HG02981 (cell line): ENCODE data around the gene LENG9.
"Not testable (repeated sequence)": the region's sequence is repeated elsewhere in the genome, so short reads cannot be mapped to it uniquely, and the experiment has no call there.

ENCODE experiments used
- ATAC-seq: cut with Tn5 transposase; IDR thresholded peaks from one replicate; pipeline ENCODE4 v1.9.1; 2021; ENCODE audit warnings: mild to moderate bottlenecking, moderate library complexity; ENCODE audit not compliant: unreplicated experiment

The LENG9 gene

DNA sequence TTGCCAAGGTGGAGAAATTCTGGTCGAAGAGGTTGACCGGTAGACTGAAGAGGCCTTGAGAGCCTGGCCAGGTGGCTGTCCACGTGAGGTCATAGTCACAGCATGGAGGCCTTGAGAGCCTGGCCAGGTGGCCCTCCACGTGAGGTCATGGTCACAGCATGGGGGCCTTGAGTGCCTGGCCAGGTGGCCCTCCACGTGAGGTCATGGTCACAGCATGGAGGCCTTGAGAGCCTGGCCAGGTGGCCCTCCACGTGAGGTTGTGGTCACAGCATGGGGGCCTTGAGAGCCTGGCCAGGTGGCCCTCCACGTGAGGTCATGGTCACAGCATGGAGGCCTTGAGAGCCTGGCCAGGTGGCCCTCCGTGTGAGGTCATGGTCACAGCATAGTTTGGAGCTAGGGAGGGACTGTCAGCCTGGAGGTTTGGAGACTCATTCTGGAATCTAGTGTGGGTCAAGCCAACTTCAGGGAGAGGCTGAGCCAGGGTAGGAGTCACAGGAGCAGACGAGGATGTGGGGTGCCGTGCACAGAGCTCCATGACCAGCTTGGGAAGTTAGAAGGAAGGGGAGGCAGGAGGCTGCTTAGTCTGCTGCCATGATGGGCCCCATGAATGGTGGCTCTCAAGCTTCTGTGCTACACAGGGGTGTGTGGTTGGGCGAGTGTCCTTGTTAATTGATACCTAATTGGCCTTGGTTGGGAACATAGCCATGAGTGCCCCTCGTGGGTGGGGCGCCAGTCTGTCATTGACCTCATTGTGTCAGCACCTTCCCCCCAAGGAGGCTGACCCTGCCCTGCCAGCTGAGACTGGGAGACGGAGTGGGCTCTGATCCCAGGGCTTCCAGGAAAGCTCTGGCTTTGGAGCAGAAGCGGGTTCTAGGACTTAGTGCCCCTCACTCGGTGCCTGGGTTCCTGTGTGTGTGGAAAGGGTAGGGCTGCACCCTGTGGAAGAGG is 4.0 kb downstream of the LENG9 start:
- ATAC-seq = no peak

GRCh38 chr19:54458648-54459281 is 4.8 kb downstream of the LENG9 start:
- ATAC-seq = no peak

DNA sequence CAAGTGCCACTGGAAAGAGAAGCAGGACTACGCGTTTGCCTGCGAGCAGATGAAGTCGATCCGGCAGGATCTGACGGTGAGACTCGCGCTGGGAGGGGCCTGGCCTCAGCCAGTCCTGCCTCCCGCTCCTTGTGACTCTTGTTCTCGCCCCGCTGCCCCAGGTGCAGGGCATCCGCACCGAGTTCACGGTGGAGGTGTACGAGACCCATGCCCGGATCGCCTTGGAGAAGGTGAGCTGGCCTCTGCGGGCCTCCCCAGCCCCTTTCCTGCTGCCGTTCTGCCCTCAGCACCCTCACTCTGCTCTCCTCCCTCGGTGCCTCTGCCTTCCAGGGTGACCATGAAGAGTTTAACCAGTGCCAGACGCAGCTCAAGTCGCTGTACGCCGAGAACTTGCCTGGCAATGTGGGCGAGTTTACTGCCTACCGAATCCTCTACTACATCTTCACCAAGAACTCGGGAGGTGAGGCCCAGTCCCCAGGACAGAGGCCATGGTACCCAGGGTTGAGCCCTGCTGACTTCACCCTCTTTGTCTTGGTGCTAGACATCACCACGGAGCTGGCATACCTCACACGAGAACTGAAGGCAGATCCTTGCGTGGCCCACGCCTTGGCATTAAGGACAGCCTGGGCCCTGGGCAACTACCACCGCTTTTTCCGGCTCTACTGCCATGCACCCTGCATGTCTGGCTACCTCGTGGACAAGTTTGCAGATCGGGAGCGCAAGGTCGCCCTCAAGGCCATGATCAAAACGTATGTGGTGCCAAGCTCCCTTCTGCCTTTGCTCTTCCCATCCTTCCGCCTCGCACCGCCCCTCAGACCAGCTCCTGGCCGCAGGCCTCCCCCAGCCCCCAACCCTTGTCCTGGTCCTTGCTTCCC is 5.6 kb downstream of the LENG9 start:
- ATAC-seq = no peak

DNA sequence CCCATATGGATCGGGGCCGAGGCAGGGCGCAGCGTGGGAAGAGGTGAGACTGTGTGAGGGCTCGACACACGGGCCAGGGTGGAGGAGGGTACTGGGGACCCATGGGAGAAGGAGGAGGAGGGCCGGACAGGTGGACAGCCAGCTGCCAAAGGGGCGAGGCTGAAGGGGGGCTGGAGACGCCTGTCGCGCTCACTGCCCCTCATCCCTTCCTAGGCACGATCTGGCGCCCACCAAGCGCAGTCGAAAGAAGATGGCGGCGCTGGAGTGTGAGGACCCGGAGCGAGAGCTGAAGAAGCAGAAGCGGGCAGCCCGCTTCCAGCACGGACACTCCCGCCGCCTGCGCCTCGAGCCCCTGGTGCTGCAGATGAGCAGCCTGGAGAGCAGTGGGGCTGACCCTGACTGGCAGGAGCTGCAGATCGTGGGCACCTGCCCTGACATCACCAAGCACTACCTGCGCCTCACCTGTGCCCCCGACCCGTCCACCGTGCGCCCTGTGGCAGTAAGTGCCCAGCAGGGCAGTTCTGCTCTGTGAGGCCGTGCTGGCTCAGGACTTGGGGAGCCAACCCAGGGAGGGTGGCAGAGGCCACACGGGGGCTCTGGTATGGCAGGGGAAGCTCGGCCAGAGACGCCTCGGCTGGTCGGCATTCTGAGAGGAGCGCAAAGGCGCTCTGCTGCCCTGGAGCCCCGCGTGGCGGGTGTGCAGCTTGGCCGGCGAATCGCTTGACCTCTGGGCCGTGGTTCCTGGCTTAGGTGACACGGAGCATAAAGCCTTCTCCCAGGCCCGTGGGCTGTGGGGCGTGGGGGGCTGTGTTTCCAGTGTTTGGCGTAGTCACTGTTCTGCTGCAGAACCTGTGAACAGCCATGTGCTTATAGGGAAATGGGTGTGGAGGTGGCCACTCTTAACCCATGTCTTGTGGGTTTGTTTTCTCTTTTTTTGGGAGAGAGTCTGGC is 6.9 kb downstream of the LENG9 start:
- no peak for ATAC-seq

GRCh38 chr19:54455786-54456422 is 7.7 kb downstream of the LENG9 start:
- ATAC-seq = no peak

GRCh38 chr19:54454781-54455675 is 8.6 kb downstream of the LENG9 start:
- no peak for ATAC-seq

GRCh38 chr19:54453921-54454780 is 9.4 kb downstream of the LENG9 start:
- ATAC-seq = no peak

DNA sequence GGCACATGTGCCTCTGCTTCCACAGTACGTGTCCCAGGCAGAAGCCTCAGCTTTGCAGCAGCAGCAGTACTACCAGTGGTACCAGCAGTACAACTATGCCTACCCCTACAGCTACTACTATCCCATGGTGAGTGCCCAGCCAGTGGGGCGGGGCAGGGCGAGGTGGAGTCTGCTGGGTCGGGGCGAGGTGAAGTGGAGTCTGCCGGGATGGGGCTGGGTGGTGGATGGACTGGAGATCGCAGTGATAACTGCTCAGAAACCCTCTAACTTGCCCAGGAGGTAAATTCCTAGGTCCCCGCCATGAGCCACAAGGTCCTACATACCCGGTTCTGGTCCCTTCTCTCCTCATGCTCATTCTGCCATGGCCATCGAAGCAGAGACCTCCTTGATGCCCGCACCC is 11.0 kb downstream of the LENG9 start:
- ATAC-seq = no peak

DNA sequence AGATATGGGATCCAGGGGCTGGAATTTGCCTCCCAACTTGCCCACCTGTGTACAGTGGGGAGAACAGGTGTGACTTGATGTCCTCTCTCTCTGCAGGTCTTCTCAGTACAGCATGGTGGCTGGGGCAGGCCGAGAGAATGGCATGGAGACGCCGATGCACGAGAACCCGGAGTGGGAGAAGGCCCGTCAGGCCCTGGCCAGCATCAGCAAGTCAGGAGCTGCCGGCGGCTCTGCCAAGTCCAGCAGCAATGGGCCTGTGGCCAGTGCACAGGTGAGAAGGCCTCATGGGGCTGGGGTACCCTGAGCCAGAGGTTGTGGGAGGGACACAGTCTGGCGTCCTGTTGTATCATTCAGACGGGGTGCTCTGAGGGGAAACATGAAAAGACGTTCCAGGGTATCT is 11.6 kb downstream of the LENG9 start:
- ATAC-seq = no peak

- ATAC-seq = no peak
Measured at GRCh38 chr19:54451331-54451871, 12.2 kb downstream of the LENG9 start.

GRCh38 chr19:54449701-54450069 is 13.9 kb downstream of the LENG9 start:
- peak; percentile 1 for ATAC-seq

DNA sequence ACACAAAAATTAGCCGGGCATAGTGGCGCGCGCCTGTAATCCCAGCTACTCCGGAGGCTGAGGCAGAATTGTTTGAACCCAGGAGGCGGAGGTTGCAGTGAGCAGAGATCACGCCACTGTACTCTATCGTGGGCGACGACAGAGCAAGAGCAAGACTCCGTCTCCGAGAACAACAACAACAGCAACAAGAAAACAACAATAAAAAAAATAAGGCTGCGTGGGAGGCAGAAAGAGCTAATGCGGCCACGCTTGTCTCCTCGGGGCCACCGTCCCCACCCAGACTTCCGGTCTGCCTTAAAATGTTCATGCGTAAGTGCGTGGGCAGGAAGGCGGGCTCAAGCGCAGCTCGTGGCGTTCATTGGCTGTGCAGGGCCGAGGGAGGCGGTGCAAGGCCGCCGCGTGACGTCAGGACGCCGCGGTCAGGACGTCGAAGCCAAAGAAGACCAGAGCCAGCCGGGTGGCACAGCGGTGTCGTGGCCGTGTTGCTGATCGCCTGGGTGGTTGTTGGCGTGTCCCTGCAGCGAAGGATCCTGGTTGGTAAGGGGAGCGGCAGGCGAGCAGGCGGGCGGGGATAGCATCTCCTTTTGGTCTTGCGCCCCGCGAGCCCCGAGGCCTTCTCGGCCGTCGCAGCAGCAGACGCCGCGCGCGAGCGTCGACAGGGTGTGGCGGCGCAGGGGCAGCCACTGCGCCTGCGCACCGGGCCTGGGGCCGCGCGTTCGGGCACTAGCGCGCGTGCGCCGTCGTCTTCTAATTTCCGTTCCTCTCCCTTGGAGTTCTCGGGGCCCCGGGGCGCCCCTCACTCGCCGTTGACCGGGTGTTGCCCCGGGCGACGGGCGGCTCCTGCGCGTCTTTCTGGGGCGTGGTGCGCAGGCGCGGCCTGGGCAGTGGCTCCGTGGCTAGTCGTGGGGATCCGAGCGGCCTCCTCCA is 14.5 kb downstream of the LENG9 start, which contains the start of gene LENG8:
Gene LENG8 (plus strand): TSS at position 426 of the 927 bp plus-strand sequence. CDS start 2,146 bp downstream, outside the sequence.
- ATAC-seq = peak; percentile 87

DNA sequence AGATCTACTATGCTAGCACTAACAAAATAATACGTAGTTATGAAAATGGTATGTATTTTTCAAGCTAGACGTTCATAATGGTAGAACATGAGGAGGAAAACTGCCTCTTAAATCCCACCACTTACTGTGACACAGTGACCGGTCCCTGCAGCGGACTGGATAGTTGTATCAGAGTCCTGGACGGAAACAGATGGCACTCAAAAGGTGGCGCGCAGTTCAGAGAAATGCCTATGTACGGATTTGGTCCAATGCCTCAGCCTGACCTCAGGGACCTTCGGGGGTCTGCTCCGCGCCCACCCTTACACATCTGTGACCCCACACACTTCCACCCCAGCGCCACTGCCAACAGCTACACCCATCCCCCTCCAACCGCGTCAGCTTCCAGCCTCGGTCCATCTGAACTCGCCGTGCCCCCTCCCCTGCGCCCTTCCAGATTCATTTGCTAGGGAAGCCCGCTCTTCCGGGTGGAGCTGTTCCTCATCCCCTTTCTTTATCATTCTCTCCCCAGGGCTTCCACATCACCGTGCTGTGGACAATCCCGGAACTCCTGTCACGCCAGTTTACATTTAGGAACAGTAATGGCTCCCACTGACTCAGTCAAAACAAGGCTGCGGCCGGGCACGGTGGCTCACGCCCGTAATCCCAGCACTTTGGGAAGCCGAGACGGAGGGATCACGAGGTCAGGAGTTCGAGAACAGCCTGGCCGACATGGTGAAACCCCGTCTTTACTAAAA is 15.4 kb downstream of the LENG9 start:
- ATAC-seq = no peak

GRCh38 chr19:54446349-54446748 is 17.2 kb downstream of the LENG9 start:
- ATAC-seq = not testable (repeated sequence)

DNA sequence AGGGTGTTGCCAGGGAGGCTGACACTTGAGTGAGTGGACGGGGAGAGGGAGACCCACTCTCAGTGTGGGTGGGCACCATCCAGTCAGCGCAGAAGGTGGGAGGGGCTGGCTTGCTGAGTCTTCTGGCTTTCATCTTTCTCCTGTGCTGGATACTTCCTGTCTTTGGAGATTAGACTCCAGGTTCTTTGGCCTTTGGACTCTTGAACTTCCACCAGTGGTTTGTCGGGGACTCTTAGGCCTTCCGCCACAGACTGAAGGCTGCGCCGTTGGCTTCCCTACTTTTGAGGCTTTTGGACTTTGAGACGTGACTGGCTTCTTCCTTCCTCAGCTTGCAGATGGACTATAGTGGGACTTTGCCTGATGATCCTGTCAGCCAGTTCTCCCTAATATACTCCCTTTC is 18.8 kb downstream of the LENG9 start:
- no peak for ATAC-seq

GRCh38 chr19:54440641-54441040 is 22.9 kb downstream of the LENG9 start:
- no peak for ATAC-seq
